T-helper 17 cell (primary cell): ENCODE data around the gene MRPL57. TPM values are rescaled to one million over a fixed set of nuclear protein-coding genes. Genes with fewer than 3 reads are reported as not detected.

Source experiments
- total RNA-seq, 4 donors: library from RNA in 2 of 4; stranded (reverse) in 2 of 4; gene quantifications; one replicate each; pipeline ENCODE4 v1.2.3 and lab custom pipeline; 2022 to 2026

MRPL57 gene
- total RNA-seq, 2 donors from 2014 or later: 7.8 to 9.3 TPM

Other genes starting within 250 kb of the MRPL57 start
- gene LATS2, start 115.1 kb upstream of the MRPL57 start, total RNA-seq: 1 to 10 TPM; 8.0 to 9.0 TPM
- gene SAP18, start 36.5 kb upstream of the MRPL57 start, total RNA-seq: 100 to 1,000 TPM; 194 to 201 TPM
- 1 to 10 TPM; 1.9 to 2.7 TPM for gene SKA3, start 106 bp upstream of the MRPL57 start, total RNA-seq